T-helper 2 cell treated with Interferon-gamma antibody and Interleukin-4, amounts not matched to agents 5 μg/mL and 100 μg/mL, for 36 hours (primary cell): ENCODE data around the gene KIAA1549.

Source experiments
- DNase-seq: peaks from one replicate; pipeline ENCODE4 v3.0.0; 2021; ENCODE audit warnings: low spot score
- H3K27ac Mint-ChIP-seq: one replicate; pipeline ENCODE4 v1.8.0; 2021; ENCODE audit warnings: mild to moderate bottlenecking, mixed read lengths
- H3K27me3 Mint-ChIP-seq: one replicate; pipeline ENCODE4 v1.8.0; 2021; ENCODE audit warnings: low read depth, mixed read lengths
- H3K36me3 Mint-ChIP-seq: one replicate; pipeline ENCODE4 v1.8.0; 2021; ENCODE audit warnings: low read depth, mixed read lengths
- H3K4me1 Mint-ChIP-seq: one replicate; pipeline ENCODE4 v1.8.0; 2021; ENCODE audit warnings: low read depth, mixed read lengths
- H3K4me3 Mint-ChIP-seq: one replicate; pipeline ENCODE4 v1.8.0; 2022; ENCODE audit warnings: mild to moderate bottlenecking, moderate library complexity, mixed read lengths
- H3K9me3 Mint-ChIP-seq: one replicate; pipeline ENCODE4 v1.8.0; 2021; ENCODE audit warnings: mixed read lengths

Gene KIAA1549

GRCh38 chr7:138898802-138899201, 82.4 kb downstream of the KIAA1549 start:
- DNase-seq = no peak
- Mint-ChIP-seq H3K27ac (no peak overlapping the region), H3K9me3 (no peaks in the 10 kb centered on the region), H3K4me3 (no peak overlapping the region), H3K27me3 (peaks cover 36% of the 10 kb centered on the region), H3K36me3 (no peaks in the 10 kb centered on the region), H3K4me1 (peaks cover 40% of the 10 kb centered on the region)

- Mint-ChIP-seq H3K36me3 (no peaks in the 10 kb centered on the region), H3K9me3 (no peaks in the 10 kb centered on the region), H3K4me1 (peaks cover 35% of the 10 kb centered on the region), H3K27me3 (peaks cover 33% of the 10 kb centered on the region), H3K27ac (peak overlapping the region; percentile 56), H3K4me3 (peak overlapping the region; percentile 27)
- peak; percentile 17 for DNase-seq
Measured at GRCh38 chr7:138898255-138898654, 82.9 kb downstream of the KIAA1549 start.

- no peak for DNase-seq
- H3K27me3 Mint-ChIP-seq = peaks cover 26% of the 10 kb centered on the region
- no peaks in the 10 kb centered on the region for H3K36me3 Mint-ChIP-seq
Measured at GRCh38 chr7:138895679-138896078, 85.5 kb downstream of the KIAA1549 start.

DNA sequence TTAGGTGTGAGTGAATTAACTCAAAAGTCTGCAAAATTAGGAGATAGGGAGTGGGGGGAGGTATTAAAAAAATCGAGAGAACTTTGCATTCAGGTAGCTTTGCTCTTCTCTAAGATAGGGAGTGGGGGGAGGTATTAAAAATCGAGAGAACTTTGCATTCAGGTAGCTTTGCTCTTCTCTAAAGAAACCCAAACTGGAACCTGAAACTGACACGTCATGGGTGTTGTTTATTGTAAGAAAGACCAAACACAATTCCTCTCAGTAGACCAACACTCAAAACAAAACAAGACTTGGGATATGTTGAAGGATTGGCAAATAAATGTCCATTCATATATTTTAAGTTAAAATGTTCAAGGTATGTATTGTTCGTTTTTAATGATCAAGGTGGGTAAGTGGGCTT, 87.9 kb downstream of the KIAA1549 start:
- peaks cover 21% of the 10 kb centered on the region for H3K27me3 Mint-ChIP-seq
- H3K27ac Mint-ChIP-seq = no peak overlapping the region
- no peaks in the 10 kb centered on the region for H3K9me3 Mint-ChIP-seq
- H3K4me1 Mint-ChIP-seq = peaks cover 4% of the 10 kb centered on the region
- H3K36me3 Mint-ChIP-seq = no peaks in the 10 kb centered on the region
- no peak for DNase-seq
- H3K4me3 Mint-ChIP-seq = no peak overlapping the region

More at GRCh38 chr7:138895679-138896078, 85.5 kb downstream of the KIAA1549 start:
- peaks cover 19% of the 10 kb centered on the region for H3K4me1 Mint-ChIP-seq
- no peak overlapping the region for H3K4me3 Mint-ChIP-seq
- H3K9me3 Mint-ChIP-seq = no peaks in the 10 kb centered on the region
- no peak overlapping the region for H3K27ac Mint-ChIP-seq

- Mint-ChIP-seq H3K27me3 (peaks cover 22% of the 10 kb centered on the region), H3K27ac (no peak overlapping the region), H3K4me3 (no peak overlapping the region), H3K4me1 (peaks cover 2% of the 10 kb centered on the region), H3K9me3 (no peaks in the 10 kb centered on the region), H3K36me3 (no peaks in the 10 kb centered on the region)
- no peak for DNase-seq
Measured at GRCh38 chr7:138892812-138893211, 88.4 kb downstream of the KIAA1549 start.

- no peak overlapping the region for H3K27ac Mint-ChIP-seq
- peaks cover 5% of the 10 kb centered on the region for H3K4me1 Mint-ChIP-seq
- H3K27me3 Mint-ChIP-seq = peaks cover 19% of the 10 kb centered on the region
- H3K4me3 Mint-ChIP-seq = no peak overlapping the region
- no peaks in the 10 kb centered on the region for H3K9me3 Mint-ChIP-seq
- no peaks in the 10 kb centered on the region for H3K36me3 Mint-ChIP-seq
- no peak for DNase-seq
Measured at GRCh38 chr7:138892006-138892630, 89.1 kb downstream of the KIAA1549 start.

DNA sequence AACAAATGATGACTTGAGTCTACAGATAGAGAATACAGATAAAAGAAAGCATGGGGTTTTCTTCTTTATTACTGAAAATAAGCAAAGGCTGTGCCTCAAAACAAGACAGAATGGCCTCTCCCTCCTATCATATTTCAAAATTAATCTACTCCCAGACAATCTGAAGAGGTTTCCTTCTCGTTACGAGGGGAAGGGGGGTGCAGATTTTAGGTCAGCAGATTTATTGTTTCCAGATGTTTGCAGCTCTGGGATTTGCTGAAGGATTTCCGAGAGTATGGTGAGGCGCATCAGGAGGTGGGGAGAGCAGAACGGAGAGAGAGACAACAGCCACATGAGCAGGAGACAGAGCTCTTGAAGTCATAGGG, 89.8 kb downstream of the KIAA1549 start:
- DNase-seq = no peak
- no peaks in the 10 kb centered on the region for H3K36me3 Mint-ChIP-seq
- peaks cover 19% of the 10 kb centered on the region for H3K27me3 Mint-ChIP-seq
- H3K4me1 Mint-ChIP-seq = peaks cover 7% of the 10 kb centered on the region
- H3K27ac Mint-ChIP-seq = no peak overlapping the region
- H3K9me3 Mint-ChIP-seq = no peaks in the 10 kb centered on the region
- H3K4me3 Mint-ChIP-seq = no peak overlapping the region

DNA sequence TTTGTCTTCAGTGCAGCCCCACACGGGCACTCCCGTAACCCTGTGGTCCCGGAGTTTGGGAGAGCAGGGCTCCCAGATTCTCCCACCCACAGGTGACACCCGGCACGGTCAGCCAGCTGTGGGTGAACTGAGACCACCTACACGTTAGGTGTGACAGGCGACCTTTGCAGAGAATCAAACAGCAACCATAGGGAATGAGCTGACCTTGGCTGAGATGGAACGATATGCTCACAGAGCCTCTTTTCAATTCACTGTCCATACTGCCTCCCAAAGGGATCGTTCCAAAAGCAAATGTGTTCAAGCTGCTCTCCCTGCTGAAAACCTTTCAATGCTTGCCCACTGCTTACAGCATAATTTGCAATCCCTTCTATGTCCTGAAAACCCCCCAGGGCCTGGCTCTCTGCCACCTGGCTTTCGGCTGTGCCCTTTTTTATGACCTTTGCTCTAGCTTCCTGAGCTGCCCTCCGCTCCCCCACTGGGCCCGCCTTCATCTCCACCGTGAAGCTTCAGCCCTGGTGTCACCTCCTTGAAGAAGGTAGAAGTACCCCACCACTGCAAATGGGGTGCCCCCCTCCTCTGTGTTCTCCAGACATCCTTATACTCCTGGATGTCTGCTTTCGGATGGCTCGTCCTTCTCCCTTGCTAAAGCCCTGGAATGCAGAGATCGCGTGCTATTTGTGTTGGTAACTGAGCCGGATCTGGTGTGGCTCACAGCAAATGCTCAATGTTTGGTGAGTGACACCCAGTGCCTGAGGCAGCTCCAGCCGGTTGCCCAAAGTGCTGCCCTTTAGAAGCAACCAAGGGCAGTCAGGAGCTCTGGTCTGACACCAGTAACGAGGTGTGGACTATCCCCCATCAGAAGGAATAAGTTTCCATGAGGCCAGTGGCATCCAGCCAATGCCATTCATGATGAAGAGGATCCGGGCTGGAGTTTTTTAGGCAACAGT, 90.4 kb downstream of the KIAA1549 start:
- H3K27ac Mint-ChIP-seq = no peak overlapping the region
- no peaks in the 10 kb centered on the region for H3K36me3 Mint-ChIP-seq
- H3K4me3 Mint-ChIP-seq = no peak overlapping the region
- peaks cover 9% of the 10 kb centered on the region for H3K4me1 Mint-ChIP-seq
- H3K27me3 Mint-ChIP-seq = peaks cover 14% of the 10 kb centered on the region
- DNase-seq = no peak
- no peaks in the 10 kb centered on the region for H3K9me3 Mint-ChIP-seq

- H3K27me3 Mint-ChIP-seq = peaks cover 6% of the 10 kb centered on the region
- H3K36me3 Mint-ChIP-seq = no peaks in the 10 kb centered on the region
- H3K27ac Mint-ChIP-seq = no peak overlapping the region
- H3K4me3 Mint-ChIP-seq = no peak overlapping the region
- no peaks in the 10 kb centered on the region for H3K9me3 Mint-ChIP-seq
- H3K4me1 Mint-ChIP-seq = peaks cover 11% of the 10 kb centered on the region
- no peak for DNase-seq
Measured at GRCh38 chr7:138889582-138890498, 91.3 kb downstream of the KIAA1549 start.

- Mint-ChIP-seq H3K4me3 (no peak overlapping the region), H3K4me1 (peaks cover 11% of the 10 kb centered on the region), H3K27ac (no peak overlapping the region), H3K27me3 (peaks cover 6% of the 10 kb centered on the region), H3K36me3 (no peaks in the 10 kb centered on the region), H3K9me3 (no peaks in the 10 kb centered on the region)
- no peak for DNase-seq
Measured at GRCh38 chr7:138887872-138888656, 93.1 kb downstream of the KIAA1549 start.

GRCh38 chr7:138887085-138887710, 94.0 kb downstream of the KIAA1549 start:
- Mint-ChIP-seq H3K27ac (no peak overlapping the region), H3K9me3 (no peaks in the 10 kb centered on the region), H3K27me3 (peaks cover 6% of the 10 kb centered on the region), H3K36me3 (peaks cover 2% of the 10 kb centered on the region), H3K4me1 (peaks cover 15% of the 10 kb centered on the region), H3K4me3 (no peak overlapping the region)
- DNase-seq = no peak

GRCh38 chr7:138886501-138886917, 94.7 kb downstream of the KIAA1549 start:
- peak overlapping the region; percentile 45 for H3K4me3 Mint-ChIP-seq
- H3K36me3 Mint-ChIP-seq = peaks cover 2% of the 10 kb centered on the region
- peaks cover 4% of the 10 kb centered on the region for H3K27me3 Mint-ChIP-seq
- peak; percentile 36 for DNase-seq
- peaks cover 22% of the 10 kb centered on the region for H3K4me1 Mint-ChIP-seq
- H3K9me3 Mint-ChIP-seq = no peaks in the 10 kb centered on the region
- H3K27ac Mint-ChIP-seq = peak overlapping the region; percentile 77
